H1 (cell line): ENCODE data around the gene PCNA. TPM values are rescaled to one million over a fixed set of nuclear protein-coding genes. Genes with fewer than 3 reads are reported as not detected.

Source experiments
- ASH2L ChIP-seq: fragments of 200-600, 300-600 bp; sonication (generic); IDR thresholded peaks from one replicate; pipeline ENCODE4 v1.7.1; 2017; ENCODE audit warnings: low read length
- ATF2 ChIP-seq: IDR thresholded peaks from 2 replicates; pipeline ENCODE4 v1.6.1; 2012; ENCODE audit warnings: low read length, inconsistent platforms
- BACH1 ChIP-seq: IDR thresholded peaks from 2 replicates; pipeline ENCODE4 v1.6.1; 2012; ENCODE audit warnings: low read length, improper control_type of control experiment
- BRCA1 ChIP-seq: IDR thresholded peaks from 2 replicates; pipeline ENCODE4 v1.6.1; 2012; ENCODE audit warnings: low read depth, low read length, improper control_type of control experiment
- CTBP2 ChIP-seq: IDR thresholded peaks from 2 replicates; pipeline ENCODE4 v1.7.0; 2011; ENCODE audit warnings: borderline replicate concordance, mild to moderate bottlenecking, moderate library complexity, mixed read lengths, low read length; ENCODE audit not compliant: insufficient read depth, insufficient read length
- EP300 ChIP-seq, 2 experiments: IDR thresholded peaks; 1 replicate in 1 of 2; 2 replicates in 1 of 2; pipeline ENCODE4 v1.6.1; 2011 to 2012; ENCODE audit warnings: low read depth in 2 of 2, low read length in 2 of 2, mild to moderate bottlenecking in 2 of 2, borderline replicate concordance in 1 of 2, inconsistent platforms in 1 of 2, moderate library complexity in 1 of 2
- GTF2F1 ChIP-seq: IDR thresholded peaks from 2 replicates; pipeline ENCODE4 v1.6.1; 2012; ENCODE audit warnings: low read depth, low read length, improper control_type of control experiment, borderline replicate concordance
- HDAC2 ChIP-seq, 2 experiments: fragments of 300-600 bp in 1 of 2; sonication (generic) in 1 of 2; IDR thresholded peaks; 2 replicates each; pipeline ENCODE4 v1.6.1; 2011 to 2012; ENCODE audit warnings: low read depth in 2 of 2, low read length in 2 of 2, mild to moderate bottlenecking in 2 of 2, moderate library complexity in 2 of 2, borderline replicate concordance in 1 of 2, inconsistent platforms in 1 of 2
- JUND ChIP-seq: IDR thresholded peaks from 2 replicates; pipeline ENCODE4 v1.6.1; 2011; ENCODE audit warnings: mild to moderate bottlenecking, improper control_type of control experiment, low read length
- KDM1A ChIP-seq: fragments of 200-600, 300-600 bp; sonication (generic); IDR thresholded peaks from 2 replicates; pipeline ENCODE4 v1.7.1; 2016; ENCODE audit warnings: mild to moderate bottlenecking, low read length, borderline replicate concordance
- NRF1 ChIP-seq: IDR thresholded peaks from 2 replicates; pipeline ENCODE4 v1.6.1; 2011; ENCODE audit warnings: mild to moderate bottlenecking, low read depth, low read length, improper control_type of control experiment
- PHF8 ChIP-seq: fragments of 200-600 bp; sonication (generic); conservative IDR thresholded peaks from 2 replicates; pipeline ENCODE4 v1.7.1; 2012; ENCODE audit warnings: low read depth, mild to moderate bottlenecking, inconsistent platforms, low read length, moderate library complexity
- POLR2AphosphoS5 ChIP-seq: IDR thresholded peaks from 2 replicates; pipeline ENCODE4 v1.6.1; 2011; ENCODE audit warnings: low read depth, low read length
- RBBP5 ChIP-seq: IDR thresholded peaks from 2 replicates; pipeline ENCODE4 v1.7.1; 2012; ENCODE audit warnings: low read depth, mild to moderate bottlenecking, inconsistent platforms, low read length, moderate library complexity, borderline replicate concordance
- SRF ChIP-seq: IDR thresholded peaks from 2 replicates; pipeline ENCODE4 v1.6.1; 2011; ENCODE audit warnings: mild to moderate bottlenecking, low read depth, low read length, moderate library complexity
- TAF7 ChIP-seq: optimal IDR thresholded peaks from 2 replicates; pipeline ENCODE3; 2011; ENCODE audit warnings: low read depth, mild to moderate bottlenecking, inconsistent platforms, low read length, moderate library complexity, borderline replicate concordance
- TBP ChIP-seq: IDR thresholded peaks from 2 replicates; pipeline ENCODE4 v1.6.1; 2011; ENCODE audit warnings: low read depth, low read length, improper control_type of control experiment
- USF2 ChIP-seq: IDR thresholded peaks from 2 replicates; pipeline ENCODE4 v1.6.1; 2011; ENCODE audit warnings: low read length, improper control_type of control experiment
- ZNF274 ChIP-seq: IDR thresholded peaks from 2 replicates; pipeline ENCODE4 v1.7.0; 2012; ENCODE audit warnings: low read length, borderline replicate concordance; ENCODE audit errors: extremely low read depth
- polyA plus RNA-seq, 7 experiments: library from polyadenylated mRNA; depleted of rRNA in 3 of 7; stranded (reverse) in 5 of 7; unstranded in 2 of 7; fragments of >200 nt in 5 of 7; fragments of 200-250 nt in 2 of 7; gene quantifications; 1 replicate in 5 of 7; 2 replicates in 1 of 7; 4 replicates in 1 of 7; pipeline versions ENCODE4 v1.2.1 to v1.2.3, GENCODE V29; 2011 to 2013; ENCODE audit warnings: missing spikeins in 2 of 7, mixed read lengths in 2 of 7
- total RNA-seq: library from RNA; stranded (reverse); fragmentation: NEBNext Ultra II Directional; extraction: Animal tissue kit (Norgen Biotek cat#: 25700); gene quantifications from 2 replicates; pipeline ENCODE4 v1.2.1, GENCODE V29; 2021
- TF ChIP-seq, protein P1 (sequence below): IDR thresholded peaks from 2 replicates; pipeline ENCODE4 v1.6.1; 2012; ENCODE audit warnings: inconsistent platforms

Gene PCNA
- total and polyA plus RNA-seq, 2 of the 8 experiments (the other 6 are each of a cell fraction or from before 2014, with no cell fraction given): 290 to 737 TPM

DNA sequence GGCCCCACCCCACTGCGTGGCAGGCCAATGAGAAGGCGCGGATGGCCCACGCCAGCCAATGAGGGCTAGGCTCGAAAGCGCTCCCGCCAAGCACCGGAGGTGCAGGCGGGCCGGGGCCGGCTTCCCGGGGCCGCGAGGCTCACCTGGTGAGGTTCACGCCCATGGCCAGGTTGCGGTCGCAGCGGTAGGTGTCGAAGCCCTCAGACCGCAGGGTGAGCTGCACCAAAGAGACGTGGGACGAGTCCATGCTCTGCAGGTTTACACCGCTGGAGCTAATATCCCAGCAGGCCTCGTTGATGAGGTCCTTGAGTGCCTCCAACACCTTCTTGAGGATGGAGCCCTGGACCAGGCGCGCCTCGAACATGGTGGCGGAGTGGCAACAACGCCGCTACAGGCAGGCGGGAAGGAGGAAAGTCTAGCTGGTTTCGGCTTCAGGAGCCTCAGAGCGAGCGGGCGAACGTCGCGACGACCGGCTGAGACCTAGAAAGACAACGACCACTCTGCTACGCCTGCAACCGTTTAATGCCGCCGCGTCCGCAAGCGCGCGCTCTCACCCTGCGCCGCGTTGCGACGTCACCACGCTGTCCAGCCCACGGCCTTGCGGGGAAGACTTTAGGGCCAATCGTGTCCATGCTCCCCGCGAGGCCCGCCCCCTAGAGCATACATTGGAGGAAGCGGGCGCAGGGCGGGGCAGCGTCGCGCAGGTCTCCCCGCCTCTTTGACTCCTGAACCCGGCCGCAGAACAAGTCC, at the start of gene PCNA (continued):
- peak; percentile 100 for TF ChIP-seq POLR2AphosphoS5
- no peak for TF ChIP-seq EP300 (IDR thresholded peaks at IDR 0.05; ENCODE audit: borderline replicate concordance in 1 of 2, low read depth in 2 of 2, low read length in 2 of 2)
- no peak for TF ChIP-seq JUND
- peak; percentile 97 for TF ChIP-seq TAF7
- TF ChIP-seq, protein P1, sequence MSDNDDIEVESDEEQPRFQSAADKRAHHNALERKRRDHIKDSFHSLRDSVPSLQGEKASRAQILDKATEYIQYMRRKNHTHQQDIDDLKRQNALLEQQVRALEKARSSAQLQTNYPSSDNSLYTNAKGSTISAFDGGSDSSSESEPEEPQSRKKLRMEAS: peak; percentile 55
- peak; percentile 48; the same call in 1 of the 2 replicates for TF ChIP-seq ATF2
- TF ChIP-seq PHF8: peak; percentile 96
- TF ChIP-seq CTBP2: no peak
- peak; percentile 75 for TF ChIP-seq ASH2L
- peak; percentile 97 for TF ChIP-seq TBP
- peak; percentile 94 for TF ChIP-seq GTF2F1
- TF ChIP-seq ZNF274: no peak
- TF ChIP-seq BACH1: peak; percentile 35; the same call in 1 of the 2 replicates
- TF ChIP-seq SRF: 0 out of 2 replicates have a peak, but pooled peaks have one; percentile 2
- TF ChIP-seq BRCA1: no peak
- TF ChIP-seq HDAC2 (IDR thresholded peaks at IDR 0.05; ENCODE audit: borderline replicate concordance in 1 of 2, low read depth in 2 of 2, low read length in 2 of 2): peak in 1 of 2 experiments; percentile 15; a peak in 1 of 4 replicates
- TF ChIP-seq KDM1A: no peak
- TF ChIP-seq USF2: no peak
- TF ChIP-seq NRF1: 0 out of 2 replicates have a peak, but pooled peaks have one; percentile 19
- no peak for TF ChIP-seq RBBP5
